Panc1 (cell line): ENCODE measurements around the gene GNAZ. TPM values are rescaled to one million over a fixed set of nuclear protein-coding genes. Genes with fewer than 3 reads are reported as not detected.
A peak's percentile ranks its signal among the peaks of the same experiment; 100 is the strongest.

Source experiments
- ATAC-seq: fragments of 200-7000 bp; cut with Tn5 transposase; 2 replicates; pipeline ENCODE4 v1.9.1; 2020; ENCODE audit warnings: mild to moderate bottlenecking, moderate library complexity
- BruUV-seq: library from RNA; stranded (reverse); fragments of 400-500 nt; replicated peaks from 2 replicates; lab custom pipeline; 2021; lab: Mats Ljungman, UMichigan
- CTCF ChIA-PET: fragments of 300-600 bp; sonication (Branson Sonifier 250); formaldehyde crosslinking; loops from one replicate; lab custom pipeline; 2022; ENCODE audit warnings: antibody characterized with exemption; lab: Charles Lee
- POLR2A ChIA-PET: fragments of 300-600 bp; sonication (Branson Sonifier 250); formaldehyde crosslinking; loops from one replicate; lab custom pipeline; 2022; ENCODE audit warnings: antibody characterized with exemption; lab: Charles Lee
- DNase-seq: peaks from one replicate; pipeline ENCODE4 v3.0.0-alpha.2; 2010; ENCODE audit warnings: low read depth, low spot score
- H3K27ac ChIP-seq: 2 replicates; pipeline ENCODE4 v1.5.1; 2011; ENCODE audit warnings: mild to moderate bottlenecking, low read length, inconsistent platforms
- H3K27me3 ChIP-seq: fragments of 200-500 bp; sonication (Bioruptor generic); 2 replicates; pipeline ENCODE4 v1.6.0; 2014; ENCODE audit warnings: low read length, inconsistent platforms; ENCODE audit not compliant: control insufficient read depth, insufficient read depth
- H3K36me3 ChIP-seq: fragments of 200-500 bp; sonication (Bioruptor generic); 2 replicates; pipeline ENCODE4 v1.5.1; 2014; ENCODE audit warnings: inconsistent platforms, mild to moderate bottlenecking, low read length, moderate library complexity; ENCODE audit not compliant: control insufficient read depth, insufficient read depth
- H3K4me1 ChIP-seq: 2 replicates; pipeline ENCODE4 v1.5.1; 2011; ENCODE audit warnings: inconsistent platforms, mild to moderate bottlenecking, low read length, moderate library complexity; ENCODE audit not compliant: control insufficient read depth, insufficient read depth
- H3K4me3 ChIP-seq, 2 experiments: 2 replicates each; pipeline ENCODE4 v1.5.1; 2011 to 2012; ENCODE audit warnings: low read depth in 2 of 2, low read length in 2 of 2, mild to moderate bottlenecking in 2 of 2, inconsistent platforms in 1 of 2, moderate library complexity in 1 of 2
- H3K9me3 ChIP-seq: fragments of 200-500 bp; sonication (Bioruptor generic); 2 replicates; pipeline ENCODE4 v1.5.1; 2014; ENCODE audit warnings: low read depth, mild to moderate bottlenecking, inconsistent platforms, low read length, moderate library complexity; ENCODE audit not compliant: control insufficient read depth, insufficient read depth
- CTCF ChIP-seq: fragments of 450-650 bp; IDR thresholded peaks from 2 replicates; pipeline ENCODE4 v1.5.1; 2017; ENCODE audit warnings: mild to moderate bottlenecking
- POLR2AphosphoS5 ChIP-seq: IDR thresholded peaks from 2 replicates; pipeline ENCODE4 v1.6.1; 2012; ENCODE audit warnings: mild to moderate bottlenecking, low read depth, low read length, moderate library complexity
- REST ChIP-seq, 2 experiments: IDR thresholded peaks; 2 replicates each; pipeline ENCODE4 v1.6.1; 2011 to 2012; ENCODE audit warnings: low read depth in 2 of 2, control low read depth in 1 of 2, low read length in 1 of 2, mild to moderate bottlenecking in 1 of 2, moderate library complexity in 1 of 2; ENCODE audit not compliant: insufficient read depth in 1 of 2
- SIN3A ChIP-seq: IDR thresholded peaks from 2 replicates; pipeline ENCODE4 v1.6.1; 2012; ENCODE audit warnings: low read depth, mild to moderate bottlenecking, low read length, moderate library complexity, borderline replicate concordance; ENCODE audit not compliant: insufficient read depth
- TCF7L2 ChIP-seq: IDR thresholded peaks from 2 replicates; pipeline ENCODE4 v1.6.1; 2011; ENCODE audit warnings: mild to moderate bottlenecking, low read depth, low read length, inconsistent platforms
- in situ Hi-C: cut with HindIII; loops from 2 replicates; pipeline ENCODE4 v1.10.0; 2016; ENCODE audit warnings: low sequenced_read_pairs, low pct_unique_long_range_greater_than_20kb
- intact Hi-C: fragments of 100-400 bp; cut with micrococcal nuclease; formaldehyde crosslinking; loops from one replicate; pipeline ENCODE4 v1.10.0; 2022; ENCODE audit not compliant: unreplicated experiment
- total RNA-seq: library from RNA; stranded (reverse); gene quantifications from one replicate; pipeline ENCODE4 v1.2.1, GENCODE V29; 2021; ENCODE audit not compliant: unreplicated experiment

The GNAZ gene
- total RNA-seq, 1 experiment from 2014 or later: 11.9 TPM

- BruUV-seq: no TSS peak
- intact Hi-C loops: no loop called here
- Histone ChIP-seq H3K4me1 (no peaks in the 10 kb centered on the region), H3K27me3 (no peaks in the 10 kb centered on the region), H3K36me3 (no peaks in the 10 kb centered on the region), H3K9me3 (no peaks in the 10 kb centered on the region), H3K27ac (no peak overlapping the region), H3K4me3 (no peak overlapping the region)
- in situ Hi-C loops: no loop called here
- DNase-seq: no peak
- ChIA-PET POLR2A (no interaction called here), CTCF (no interaction called here)
- no peak for ATAC-seq
- TF ChIP-seq REST (IDR thresholded peaks at IDR 0.05; ENCODE audit: insufficient read depth in 1 of 2, low read depth in 2 of 2, low read length in 1 of 2) (no peak), POLR2AphosphoS5 (no peak), TCF7L2 (no peak), CTCF (no peak), SIN3A (no peak)
These were observed 1.4 kb upstream of the GNAZ start for GRCh38 chr22:23068832-23069385.

DNA sequence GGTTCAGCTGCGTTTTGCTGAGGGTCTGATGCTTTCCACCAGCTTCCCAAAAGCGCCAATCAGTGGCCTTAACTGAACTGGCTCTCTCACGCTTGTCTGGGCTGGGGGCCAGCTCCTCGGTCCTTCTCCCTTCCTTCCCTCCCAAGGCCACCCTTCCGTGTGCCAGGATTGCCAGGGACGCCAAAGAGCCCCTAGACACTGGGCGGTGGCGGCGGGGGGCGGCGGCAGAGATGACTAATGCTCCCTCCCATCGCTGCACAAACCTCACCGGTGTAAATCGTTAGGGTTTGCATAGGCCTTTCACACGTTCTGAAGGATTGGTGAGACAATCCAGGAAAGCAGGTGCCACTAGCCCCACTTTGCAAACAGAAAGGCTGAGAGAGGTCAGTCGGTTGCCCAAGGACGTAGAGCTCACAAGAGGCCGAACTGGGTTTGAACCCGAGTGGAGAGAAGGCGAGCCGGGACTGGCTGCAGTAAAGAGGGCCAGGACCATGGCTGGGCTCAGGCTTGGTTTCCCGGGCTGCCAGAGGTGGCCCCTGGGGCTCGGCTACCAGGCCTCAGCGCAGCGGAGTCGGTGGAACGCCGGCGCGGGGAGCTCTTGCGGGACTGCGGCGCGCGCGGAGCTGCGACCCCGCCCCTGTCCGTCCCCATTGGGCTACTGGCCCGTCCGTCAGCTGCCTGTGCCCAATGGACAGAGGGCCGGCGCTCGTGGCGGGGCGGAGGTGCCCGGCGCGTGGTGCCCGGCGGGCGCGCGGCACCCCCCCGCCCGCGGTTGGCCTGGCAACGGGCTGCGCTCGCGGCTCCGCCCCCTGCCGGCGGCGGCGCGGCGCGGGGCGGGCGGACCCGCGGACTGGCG is 589 bp upstream of the GNAZ start:
- DNase-seq (no peak), ATAC-seq (peak; percentile 98)
- H3K4me3 ChIP-seq: peak overlapping the region; percentile 55 to 77
- H3K4me1 ChIP-seq: no peaks in the 10 kb centered on the region
- CTCF ChIA-PET: no interaction called here
- TF ChIP-seq SIN3A (no peak), POLR2AphosphoS5 (no peak), TCF7L2 (no peak), CTCF (no peak), REST (IDR thresholded peaks at IDR 0.05; ENCODE audit: insufficient read depth in 1 of 2, low read depth in 2 of 2, low read length in 1 of 2) (no peak)
- no peaks in the 10 kb centered on the region for H3K36me3 ChIP-seq
- peak overlapping the region; percentile 66; the same call in 1 of the 2 replicates for H3K27ac ChIP-seq
- POLR2A ChIA-PET: interaction anchor here (0.7 kb wide), 1 partner anchor 607 kb away, joined by 11 read pairs; no protein-coding TSS in a partner anchor
- no peaks in the 10 kb centered on the region for H3K9me3 ChIP-seq
- intact Hi-C loops (no loop called here), in situ Hi-C loops (no loop called here)
- no peaks in the 10 kb centered on the region for H3K27me3 ChIP-seq
- BruUV-seq: no TSS peak
